ENCODE data around the gene BUD23. TPM values are rescaled to one million over a fixed set of nuclear protein-coding genes. Genes with fewer than 3 reads are reported as not detected.

The BUD23 gene
- total and polyA plus RNA-seq, 10 donors = 44.2 to 71.4 (median 54.6) TPM

DNA sequence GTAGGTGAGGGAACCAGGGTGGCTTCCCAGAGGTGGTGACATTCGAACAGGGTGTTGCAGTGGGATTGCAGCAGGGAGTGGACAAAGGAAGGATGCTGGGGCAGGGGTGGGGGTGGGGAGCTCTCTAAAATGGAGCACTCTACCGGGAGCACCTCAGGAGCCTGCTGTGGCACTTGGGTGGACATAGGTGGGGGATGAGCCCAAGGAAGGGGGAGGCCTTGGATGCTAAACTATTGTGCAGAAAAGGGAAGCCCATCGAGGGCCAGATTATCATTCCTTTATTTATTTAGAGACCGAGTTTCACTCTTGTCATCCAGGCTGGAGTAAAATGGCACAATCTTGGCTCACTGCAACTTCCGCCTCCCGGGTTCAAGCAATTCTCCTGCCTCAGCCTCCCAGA, 39.4 kb downstream of the BUD23 start:
- Histone ChIP-seq H3K4me3 (no peak overlapping the region), H3K27ac (no peak overlapping the region), H3K4me1 (peaks cover 12 to 29% (median 21%) of the 10 kb centered on the region in 6 donors), H3K9me3 (no peaks in the 10 kb centered on the region), H3K36me3 (no peaks in the 10 kb centered on the region), H3K27me3 (replicated peaks in 1 of 7) (peaks cover 0 to 53% (median 12%) of the 10 kb centered on the region in 7 donors)
- intact Hi-C loops (cut with DNase I; ENCODE audit: low total_unique reads) = no loop called here
- WGBS, 5 donors = 59 to 74% (median 63%) methylated on average over 6 of the region's 6 CpGs
- DNase-seq = no peak
- TF ChIP-seq POLR2AphosphoS5 (IDR thresholded peaks at IDR 0.05) = no peak
- no peak for TF ChIP-seq POLR2A (IDR thresholded peaks at IDR 0.05)
- TF ChIP-seq, protein P1, sequence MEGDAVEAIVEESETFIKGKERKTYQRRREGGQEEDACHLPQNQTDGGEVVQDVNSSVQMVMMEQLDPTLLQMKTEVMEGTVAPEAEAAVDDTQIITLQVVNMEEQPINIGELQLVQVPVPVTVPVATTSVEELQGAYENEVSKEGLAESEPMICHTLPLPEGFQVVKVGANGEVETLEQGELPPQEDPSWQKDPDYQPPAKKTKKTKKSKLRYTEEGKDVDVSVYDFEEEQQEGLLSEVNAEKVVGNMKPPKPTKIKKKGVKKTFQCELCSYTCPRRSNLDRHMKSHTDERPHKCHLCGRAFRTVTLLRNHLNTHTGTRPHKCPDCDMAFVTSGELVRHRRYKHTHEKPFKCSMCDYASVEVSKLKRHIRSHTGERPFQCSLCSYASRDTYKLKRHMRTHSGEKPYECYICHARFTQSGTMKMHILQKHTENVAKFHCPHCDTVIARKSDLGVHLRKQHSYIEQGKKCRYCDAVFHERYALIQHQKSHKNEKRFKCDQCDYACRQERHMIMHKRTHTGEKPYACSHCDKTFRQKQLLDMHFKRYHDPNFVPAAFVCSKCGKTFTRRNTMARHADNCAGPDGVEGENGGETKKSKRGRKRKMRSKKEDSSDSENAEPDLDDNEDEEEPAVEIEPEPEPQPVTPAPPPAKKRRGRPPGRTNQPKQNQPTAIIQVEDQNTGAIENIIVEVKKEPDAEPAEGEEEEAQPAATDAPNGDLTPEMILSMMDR (IDR thresholded peaks at IDR 0.05 in 8 of 11, conservative IDR thresholded peaks at IDR 0.05 in 3 of 11) = no peak

DNA sequence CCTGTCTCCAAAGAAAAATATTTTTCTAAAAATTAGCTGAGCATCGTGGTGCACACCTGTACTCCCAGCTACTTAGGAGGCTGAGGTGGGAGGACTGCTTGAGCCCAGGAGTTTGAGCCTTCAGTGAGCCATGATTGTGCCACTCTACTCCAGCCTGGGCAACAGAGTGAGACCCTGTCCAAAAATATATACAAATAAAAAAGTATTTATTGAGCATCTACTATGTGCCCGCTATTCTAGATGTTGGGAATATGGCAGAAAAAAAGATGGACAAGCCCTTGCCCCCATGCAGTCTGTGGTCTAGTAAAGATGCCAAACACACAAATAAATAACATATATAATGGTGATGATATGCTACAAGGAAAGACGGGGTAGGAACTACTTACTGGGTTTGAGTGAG, 40.4 kb downstream of the BUD23 start:
- Histone ChIP-seq H3K9me3 (no peaks in the 10 kb centered on the region), H3K4me1 (peaks cover 3 to 19% (median 11%) of the 10 kb centered on the region in 6 donors), H3K36me3 (no peaks in the 10 kb centered on the region), H3K4me3 (no peak overlapping the region), H3K27me3 (replicated peaks in 1 of 7) (peaks cover 0 to 53% (median 6%) of the 10 kb centered on the region in 7 donors), H3K27ac (no peak overlapping the region)
- 84 to 97% (median 89%) methylated on average over 3 of the region's 3 CpGs for WGBS, 5 donors
- no peak for DNase-seq
- intact Hi-C loops (cut with DNase I; ENCODE audit: low total_unique reads) = no loop called here
- TF ChIP-seq POLR2A (IDR thresholded peaks at IDR 0.05) = no peak
- TF ChIP-seq, protein P1 (IDR thresholded peaks at IDR 0.05 in 8 of 11, conservative IDR thresholded peaks at IDR 0.05 in 3 of 11) = no peak
- TF ChIP-seq POLR2AphosphoS5 (IDR thresholded peaks at IDR 0.05) = no peak

DNA sequence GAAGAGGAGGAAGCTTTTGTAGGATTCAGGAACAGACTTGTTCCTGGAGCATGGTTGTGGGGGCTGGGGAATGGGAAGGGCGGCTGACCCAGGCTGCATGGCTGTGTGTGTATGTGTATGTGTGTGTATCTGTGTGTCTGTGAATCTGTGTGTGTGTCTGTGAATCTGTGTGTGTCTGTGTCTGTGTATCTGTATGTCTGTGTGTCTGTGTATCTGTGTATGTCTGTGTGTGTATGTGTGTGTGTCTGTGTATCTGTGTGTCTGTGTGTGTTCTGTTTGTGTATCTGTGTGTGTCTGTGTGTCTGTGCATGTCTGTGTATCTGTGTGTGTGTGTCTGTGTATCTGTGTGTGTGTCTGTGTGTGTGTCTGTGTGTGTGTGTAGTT, 42.7 kb downstream of the BUD23 start:
- DNase-seq = no peak
- Histone ChIP-seq H3K36me3 (no peaks in the 10 kb centered on the region), H3K9me3 (no peaks in the 10 kb centered on the region), H3K4me3 (no peak overlapping the region), H3K4me1 (peaks cover 0 to 7% (median 4%) of the 10 kb centered on the region in 6 donors), H3K27me3 (replicated peaks in 1 of 7) (peaks cover 0 to 43% (median 5%) of the 10 kb centered on the region in 7 donors), H3K27ac (no peak overlapping the region)
- WGBS, 5 donors = 45 to 79% (median 78%) methylated on average over 1 of the region's 1 CpG
- intact Hi-C loops (cut with DNase I; ENCODE audit: low total_unique reads) = no loop called here
- TF ChIP-seq POLR2A (IDR thresholded peaks at IDR 0.05) = no peak
- no peak for TF ChIP-seq POLR2AphosphoS5 (IDR thresholded peaks at IDR 0.05)
- TF ChIP-seq, protein P1 (IDR thresholded peaks at IDR 0.05 in 8 of 11, conservative IDR thresholded peaks at IDR 0.05 in 3 of 11) = peak in 5 of 11 experiments; percentile 26 to 61 (median 33)

DNA sequence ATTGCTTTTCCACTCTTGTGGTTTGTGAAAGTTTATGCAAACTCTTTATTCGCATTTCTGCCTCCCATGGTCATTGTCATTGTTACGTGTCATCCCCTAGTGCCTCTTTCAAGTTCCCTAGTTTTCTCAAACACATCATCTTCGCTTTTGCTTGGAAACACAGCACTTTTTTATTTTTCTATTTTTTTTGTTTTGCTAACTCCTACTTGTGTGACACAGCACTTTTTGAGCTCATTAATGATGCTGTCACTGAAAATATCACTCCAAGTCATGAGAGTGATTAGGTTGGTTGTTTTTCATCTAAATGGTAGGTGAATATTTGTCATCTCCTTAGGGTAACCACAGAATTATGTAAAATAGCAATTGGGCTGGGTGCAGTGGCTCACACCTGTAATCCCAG, 44.6 kb downstream of the BUD23 start:
- Histone ChIP-seq H3K36me3 (no peaks in the 10 kb centered on the region), H3K4me3 (no peak overlapping the region), H3K27me3 (replicated peaks in 1 of 7) (peaks cover 0 to 36% (median 5%) of the 10 kb centered on the region in 7 donors), H3K4me1 (peaks cover 0 to 16% (median 4%) of the 10 kb centered on the region in 6 donors), H3K27ac (no peak overlapping the region), H3K9me3 (no peaks in the 10 kb centered on the region)
- DNase-seq = no peak
- TF ChIP-seq, protein P1 (IDR thresholded peaks at IDR 0.05 in 8 of 11, conservative IDR thresholded peaks at IDR 0.05 in 3 of 11) = no peak
- TF ChIP-seq POLR2A (IDR thresholded peaks at IDR 0.05) (no peak), POLR2AphosphoS5 (IDR thresholded peaks at IDR 0.05) (no peak)
- 52 to 76% (median 57%) methylated on average over 3 of the region's 3 CpGs for WGBS, 5 donors
- intact Hi-C loops (cut with DNase I; ENCODE audit: low total_unique reads) = loop anchor here (2.0 kb wide), 1 partner anchor 121 kb away; no protein-coding TSS in a partner anchor

All from spleen (tissue), 11 donors.